ENCODE data around the gene NEDD4L. TPM values are rescaled to one million over a fixed set of nuclear protein-coding genes. Genes with fewer than 3 reads are reported as not detected.
"Not testable (repeated sequence)": the region's sequence is repeated elsewhere in the genome, so short reads cannot be mapped to it uniquely, and the experiment has no call there.

The NEDD4L gene
- polyA plus RNA-seq, 1 experiment = 14.1 TPM

GRCh38 chr18:58046093-58046793 is 2.2 kb downstream of the NEDD4L start:
- peak overlapping the region; percentile 73; the same call in 1 of the 2 replicates for H3K4me3 ChIP-seq (ENCODE audit: low read depth, low read length)
- H3K27me3 ChIP-seq (ENCODE audit: control insufficient read depth, insufficient read depth, low read length) = no peaks in the 10 kb centered on the region
- no peak for DNase-seq (ENCODE audit: low read depth)
- ChIA-PET POLR2A (no interaction called here), CTCF (interaction anchor here (0.6 to 3.0 kb wide), 4 partner anchors 13 to 276 kb away, joined by 3 to 11 read pairs (median 4); no protein-coding TSS in a partner anchor)
- no peak for TF ChIP-seq CTCF (IDR thresholded peaks at IDR 0.05; ENCODE audit: insufficient read depth, low read depth, low read length)
- no peaks in the 10 kb centered on the region for H3K36me3 ChIP-seq (ENCODE audit: control insufficient read depth, insufficient read depth, low read length)

- no peaks in the 10 kb centered on the region for H3K27me3 ChIP-seq (ENCODE audit: control insufficient read depth, insufficient read depth, low read length)
- no peak overlapping the region for H3K4me3 ChIP-seq (ENCODE audit: low read depth, low read length)
- no peak for DNase-seq (ENCODE audit: low read depth)
- CTCF ChIA-PET = interaction anchor here (0.8 to 3.0 kb wide), 3 partner anchors 13 to 275 kb away, joined by 3 to 11 read pairs (median 4); no protein-coding TSS in a partner anchor
- H3K36me3 ChIP-seq (ENCODE audit: control insufficient read depth, insufficient read depth, low read length) = no peaks in the 10 kb centered on the region
- TF ChIP-seq CTCF (IDR thresholded peaks at IDR 0.05; ENCODE audit: insufficient read depth, low read depth, low read length) = no peak
- POLR2A ChIA-PET = no interaction called here
Measured at GRCh38 chr18:58046794-58047555, 2.9 kb downstream of the NEDD4L start.

- Histone ChIP-seq H3K27me3 (ENCODE audit: control insufficient read depth, insufficient read depth, low read length) (no peaks in the 10 kb centered on the region), H3K36me3 (ENCODE audit: control insufficient read depth, insufficient read depth, low read length) (no peaks in the 10 kb centered on the region), H3K4me3 (ENCODE audit: low read depth, low read length) (no peak overlapping the region)
- POLR2A ChIA-PET = no interaction called here
- no peak for TF ChIP-seq CTCF (IDR thresholded peaks at IDR 0.05; ENCODE audit: insufficient read depth, low read depth, low read length)
- no peak for DNase-seq (ENCODE audit: low read depth)
- CTCF ChIA-PET = no interaction called here
Measured at GRCh38 chr18:58047556-58047882, 3.5 kb downstream of the NEDD4L start.

- Histone ChIP-seq H3K27me3 (ENCODE audit: control insufficient read depth, insufficient read depth, low read length) (no peaks in the 10 kb centered on the region), H3K4me3 (ENCODE audit: low read depth, low read length) (no peak overlapping the region), H3K36me3 (ENCODE audit: control insufficient read depth, insufficient read depth, low read length) (no peaks in the 10 kb centered on the region)
- CTCF ChIA-PET = interaction anchor here (0.6 kb wide), 1 partner anchor 74 kb away, joined by 3 read pairs; no protein-coding TSS in a partner anchor
- no peak for DNase-seq (ENCODE audit: low read depth)
- no peak for TF ChIP-seq CTCF (IDR thresholded peaks at IDR 0.05; ENCODE audit: insufficient read depth, low read depth, low read length)
- POLR2A ChIA-PET = no interaction called here
Measured at GRCh38 chr18:58048081-58048642, 4.1 kb downstream of the NEDD4L start.

GRCh38 chr18:58049000-58049688 is 5.1 kb downstream of the NEDD4L start:
- H3K27me3 ChIP-seq (ENCODE audit: control insufficient read depth, insufficient read depth, low read length) = no peaks in the 10 kb centered on the region

GRCh38 chr18:58050963-58051362 is 6.9 kb downstream of the NEDD4L start:
- H3K4me3 ChIP-seq (ENCODE audit: low read depth, low read length); POLR2A ChIA-PET; H3K27me3 ChIP-seq (ENCODE audit: control insufficient read depth, insufficient read depth, low read length); H3K36me3 ChIP-seq (ENCODE audit: control insufficient read depth, insufficient read depth, low read length); DNase-seq (ENCODE audit: low read depth): not testable (repeated sequence)
- CTCF ChIA-PET = interaction anchor here (0.7 to 1.6 kb wide), 4 partner anchors 22 to 435 kb away, joined by 3 to 6 read pairs (median 4); no protein-coding TSS in a partner anchor

More at GRCh38 chr18:58049000-58049688, 5.1 kb downstream of the NEDD4L start:
- TF ChIP-seq CTCF (IDR thresholded peaks at IDR 0.05; ENCODE audit: insufficient read depth, low read depth, low read length) = no peak
- H3K36me3 ChIP-seq (ENCODE audit: control insufficient read depth, insufficient read depth, low read length) = no peaks in the 10 kb centered on the region
- H3K4me3 ChIP-seq (ENCODE audit: low read depth, low read length) = no peak overlapping the region
- no peak for DNase-seq (ENCODE audit: low read depth)
- CTCF ChIA-PET = interaction anchor here (1.1 kb wide), 1 partner anchor 24 kb away, joined by 3 read pairs; no protein-coding TSS in a partner anchor
- POLR2A ChIA-PET = no interaction called here

Data from BJ (cell line).